HG03159 (cell line): Measurements from ENCODE around the gene ELP6.

Experiments used
- ATAC-seq: cut with Tn5 transposase; IDR thresholded peaks from one replicate; pipeline ENCODE4 v1.9.1; 2021; ENCODE audit warnings: mild to moderate bottlenecking, moderate library complexity; ENCODE audit not compliant: unreplicated experiment

Gene ELP6

GRCh38 chr3:47513125-47513929 lies at the start of gene ELP6:
Gene ELP6, minus strand, starts transcription at chr3:47513712. Its CDS starts 122 bp downstream, at chr3:47513590.
- peak; percentile 93 for ATAC-seq

GRCh38 chr3:47556351-47556750 lies 42.8 kb upstream of the ELP6 start:
- no peak for ATAC-seq

GRCh38 chr3:47554335-47554734 lies 40.8 kb upstream of the ELP6 start:
- ATAC-seq = no peak

GRCh38 chr3:47553407-47553806 lies 39.9 kb upstream of the ELP6 start:
- no peak for ATAC-seq

- no peak for ATAC-seq
Measured at GRCh38 chr3:47542471-47543173, 29.1 kb upstream of the ELP6 start.

- no peak for ATAC-seq
Measured at GRCh38 chr3:47541583-47542108, 28.1 kb upstream of the ELP6 start.

GRCh38 chr3:47540281-47540680 lies 26.8 kb upstream of the ELP6 start:
- ATAC-seq = no peak

GRCh38 chr3:47536967-47537366 lies 23.5 kb upstream of the ELP6 start:
- ATAC-seq = no peak

- ATAC-seq = no peak
Measured at GRCh38 chr3:47536221-47536891, 22.8 kb upstream of the ELP6 start.

GRCh38 chr3:47533996-47534454 lies 20.5 kb upstream of the ELP6 start:
- no peak for ATAC-seq

GRCh38 chr3:47533481-47533880 lies 20.0 kb upstream of the ELP6 start:
- ATAC-seq = no peak

GRCh38 chr3:47527952-47528725 lies 14.6 kb upstream of the ELP6 start:
- ATAC-seq = no peak

- no peak for ATAC-seq
Measured at GRCh38 chr3:47525617-47526016, 12.1 kb upstream of the ELP6 start.

- ATAC-seq = no peak
Measured at GRCh38 chr3:47523310-47524073, 10.0 kb upstream of the ELP6 start.

GRCh38 chr3:47522082-47522987 lies 8.8 kb upstream of the ELP6 start:
- no peak for ATAC-seq

GRCh38 chr3:47520756-47521155 lies 7.2 kb upstream of the ELP6 start:
- ATAC-seq = no peak

GRCh38 chr3:47517937-47518336 lies 4.4 kb upstream of the ELP6 start:
- ATAC-seq = no peak

GRCh38 chr3:47515864-47516319 lies 2.4 kb upstream of the ELP6 start:
- ATAC-seq = no peak

- ATAC-seq = no peak
Measured at GRCh38 chr3:47515100-47515499, 1.6 kb upstream of the ELP6 start.
